Kidney epithelial cell (primary cell): ENCODE data around the gene WNT4. TPM values are rescaled to one million over a fixed set of nuclear protein-coding genes. Genes with fewer than 3 reads are reported as not detected.
A peak's percentile ranks its signal among the peaks of the same experiment; 100 is the strongest.

Source experiments
- DNase-seq: peaks from one replicate; pipeline ENCODE4 v3.0.0-alpha.2; 2010; ENCODE audit warnings: low read depth
- H3K27me3 ChIP-seq: 2 replicates; pipeline ENCODE4 v1.6.0; 2011; ENCODE audit warnings: low read length; ENCODE audit not compliant: control insufficient read depth, insufficient read depth
- H3K36me3 ChIP-seq: 2 replicates; pipeline ENCODE4 v1.5.1; 2011; ENCODE audit warnings: low read length; ENCODE audit not compliant: control insufficient read depth, insufficient read depth
- H3K4me3 ChIP-seq: 2 replicates; pipeline ENCODE4 v1.5.1; 2011; ENCODE audit warnings: low read depth, mild to moderate bottlenecking, control low read depth, low read length
- CTCF ChIP-seq: IDR thresholded peaks from 2 replicates; pipeline ENCODE4 v1.5.1; 2011; ENCODE audit warnings: mild to moderate bottlenecking, moderate library complexity, low read length, control low read depth, inconsistent platforms; ENCODE audit not compliant: insufficient read depth, poor library complexity, severe bottlenecking
- total RNA-seq: library from RNA; depleted of rRNA; stranded (reverse); fragments of >200 nt; gene quantifications from 2 replicates; pipeline ENCODE4 v1.2.3, GENCODE V29; 2015

WNT4 gene
- total RNA-seq, 1 donor from 2014 or later = 0.58 TPM

GRCh38 chr1:22153660-22154437, 11.0 kb upstream of the WNT4 start:
- no peak for DNase-seq
- no peak for TF ChIP-seq CTCF
- Histone ChIP-seq H3K27me3 (peaks cover 9% of the 10 kb centered on the region), H3K4me3 (no peak overlapping the region), H3K36me3 (no peaks in the 10 kb centered on the region)

DNA sequence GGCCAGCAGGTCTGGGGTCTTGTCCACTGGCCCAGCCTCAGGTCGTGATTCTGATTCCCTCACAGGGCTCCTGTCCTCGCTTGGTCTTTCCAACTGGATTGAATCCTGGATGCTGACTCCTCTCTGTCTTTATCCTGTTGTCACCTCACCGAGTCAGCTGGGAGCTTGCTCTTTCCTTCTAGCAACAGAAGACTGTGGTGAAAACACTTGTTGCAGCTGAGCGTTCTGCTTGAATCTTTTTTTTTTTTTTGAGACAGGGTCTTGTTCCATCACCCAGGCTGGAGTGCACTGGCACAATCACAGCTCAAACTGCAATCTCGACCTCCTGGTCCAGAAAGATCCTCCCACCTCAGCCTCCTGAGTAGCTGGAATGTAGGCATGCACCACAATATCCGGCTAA, 8.0 kb upstream of the WNT4 start:
- peaks cover 7% of the 10 kb centered on the region for H3K27me3 ChIP-seq
- TF ChIP-seq CTCF = no peak

GRCh38 chr1:22142315-22143064, 407 bp downstream of the WNT4 start:
- peaks cover 49% of the 10 kb centered on the region for H3K27me3 ChIP-seq
- H3K36me3 ChIP-seq = no peaks in the 10 kb centered on the region
- no peak for TF ChIP-seq CTCF
- H3K4me3 ChIP-seq = peak overlapping the region; percentile 21
- no peak for DNase-seq

More for the DNA sequence above, 8.0 kb upstream of the WNT4 start:
- no peaks in the 10 kb centered on the region for H3K36me3 ChIP-seq
- H3K4me3 ChIP-seq = no peak overlapping the region
- no peak for DNase-seq

DNA sequence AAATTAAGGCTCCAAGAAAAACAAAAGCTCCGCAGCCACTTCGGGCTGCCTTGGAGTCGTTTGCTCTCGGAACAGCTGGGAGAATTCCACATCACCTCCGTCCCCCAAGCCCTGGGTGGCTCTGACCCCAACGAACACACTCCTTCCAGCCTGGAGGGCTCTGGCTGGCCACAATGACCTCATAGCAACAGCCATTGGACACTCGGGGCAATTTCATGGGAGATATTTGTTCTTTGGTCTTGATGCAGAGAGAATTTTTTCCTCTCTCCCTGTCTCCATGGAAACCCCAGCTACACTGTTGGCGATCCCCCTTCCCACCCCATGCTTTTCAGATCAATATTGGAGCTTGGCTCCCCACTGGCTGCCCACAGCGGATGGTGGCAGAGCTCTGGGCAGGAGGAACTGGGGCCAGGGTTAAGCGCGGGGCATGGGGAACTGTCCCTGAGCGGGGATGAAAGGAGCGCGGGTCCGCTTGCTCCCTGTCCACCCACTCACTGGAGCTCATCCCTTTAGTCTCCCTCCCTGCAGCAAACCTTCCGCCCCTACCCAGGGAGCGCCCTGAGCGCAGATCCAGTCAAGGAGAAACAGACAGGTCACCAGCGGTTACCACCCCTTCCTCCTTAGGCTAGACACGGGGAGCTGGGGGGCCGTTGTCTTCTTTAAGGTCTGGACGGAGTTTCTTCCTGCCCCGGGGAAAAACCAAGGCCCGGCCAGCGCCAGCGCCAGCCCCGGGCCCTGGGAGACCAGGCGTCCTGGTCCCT, 1.2 kb downstream of the WNT4 start:
- peak overlapping the region; percentile 21 for H3K4me3 ChIP-seq
- peaks cover 52% of the 10 kb centered on the region for H3K27me3 ChIP-seq
- no peaks in the 10 kb centered on the region for H3K36me3 ChIP-seq
- no peak for TF ChIP-seq CTCF
- DNase-seq = no peak

DNA sequence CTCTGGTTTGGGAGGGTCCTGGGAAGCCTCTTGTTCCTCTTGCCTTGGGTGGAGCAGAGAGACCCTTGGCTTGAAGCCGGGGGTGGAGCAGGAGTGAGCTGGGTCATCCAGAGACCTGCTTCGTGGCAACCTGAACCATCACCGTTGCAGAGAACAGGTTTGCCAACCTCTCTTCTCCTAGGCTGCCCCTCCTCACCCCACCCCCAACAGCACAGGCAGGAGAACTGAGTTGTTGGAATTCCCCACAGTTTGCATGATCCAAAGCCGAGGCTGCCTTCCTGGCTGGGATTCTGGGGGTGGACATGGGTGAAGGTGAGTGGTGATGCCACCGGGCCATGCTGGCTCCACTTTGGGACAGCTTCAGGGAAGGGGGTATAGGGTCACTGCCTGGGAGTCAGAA, 2.2 kb downstream of the WNT4 start:
- no peak for DNase-seq
- TF ChIP-seq CTCF = no peak
- Histone ChIP-seq H3K27me3 (peaks cover 53% of the 10 kb centered on the region), H3K4me3 (no peak overlapping the region), H3K36me3 (no peaks in the 10 kb centered on the region)
